ENCODE results near the gene EFEMP1. TPM values are rescaled to one million over a fixed set of nuclear protein-coding genes. Genes with fewer than 3 reads are reported as not detected.

Gene EFEMP1
- total and polyA plus RNA-seq, 9 of the 15 experiments (the other 6 are each of a cell fraction or from before 2014, with no cell fraction given) = 0.05 to 6.2 (median 0.22) TPM

DNA sequence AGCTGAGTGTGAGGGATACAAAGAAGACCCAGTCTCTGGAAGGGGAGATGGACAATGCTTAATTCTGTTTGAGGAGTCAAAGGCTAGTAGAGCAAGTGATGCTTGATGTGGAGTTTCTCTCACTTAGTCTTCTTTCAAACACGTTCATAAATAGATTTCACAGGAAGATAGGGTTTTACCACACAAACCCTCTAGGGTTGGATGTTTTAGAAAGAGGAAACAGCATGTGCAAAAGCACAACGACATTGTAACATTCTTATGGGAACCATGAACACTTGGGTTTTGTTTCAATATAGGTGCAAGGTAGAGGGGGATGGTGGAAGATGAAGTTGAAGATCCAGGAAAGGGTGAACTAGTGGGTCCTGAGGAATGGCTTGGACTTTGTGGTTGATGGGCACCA lies 10.8 kb upstream of the EFEMP1 start:
- H3K9me3 ChIP-seq (replicated peaks; ENCODE audit: control insufficient read depth, insufficient read depth, low read depth, low read length) = no peaks in the 10 kb centered on the region
- no peak overlapping the region for H2AFZ ChIP-seq (ENCODE audit: low read depth, low read length)
- H3K9me1 ChIP-seq (ENCODE audit: control insufficient read depth, insufficient read depth, low read length) = no peaks in the 10 kb centered on the region
- no peaks in the 10 kb centered on the region for H4K20me1 ChIP-seq (replicated peaks; ENCODE audit: control insufficient read depth, insufficient read depth, low read length)
- no peaks in the 10 kb centered on the region for H3K79me2 ChIP-seq (ENCODE audit: control insufficient read depth, insufficient read depth, low read length)
- BruUV-seq (replicated peaks) = no TSS peak
- H3K4me3 ChIP-seq = no peak overlapping the region
- no peak for FAIRE-seq
- intact Hi-C loops (cut with micrococcal nuclease) (no loop called here), in situ Hi-C loops (cut with MboI) (no loop called here)
- CTCF ChIA-PET (ENCODE audit: low intra/inter-chr PET ratio) = no interaction called here
- no peak for DNase-seq (ENCODE audit: extremely low read depth in 1 of 4, low spot score in 3 of 4)
- no peak overlapping the region for H3K4me2 ChIP-seq (ENCODE audit: insufficient read depth, low read length)
- WGBS (ENCODE audit: insufficient coverage, low coverage, missing lambda C conversion rate) = 0% methylated on average over 2 of the region's 2 CpGs
- no peak for ATAC-seq
- POLR2A ChIA-PET = no interaction called here
- no peak overlapping the region for H3K27ac ChIP-seq (ENCODE audit: extremely low read depth, low read depth, low read length)
- H3K27me3 ChIP-seq (ENCODE audit: control insufficient read depth in 2 of 2, insufficient read depth in 2 of 2, low read length in 2 of 2) = no peaks in the 10 kb centered on the region
- H3K36me3 ChIP-seq (ENCODE audit: control insufficient read depth, insufficient read depth, low read length) = no peaks in the 10 kb centered on the region
- no peaks in the 10 kb centered on the region for H3K4me1 ChIP-seq (replicated peaks in 1 of 2; ENCODE audit: control insufficient read depth in 2 of 2, insufficient read depth in 2 of 2, low read length in 2 of 2)
- H3K9ac ChIP-seq (ENCODE audit: insufficient read depth in 1 of 2, low read depth in 2 of 2, low read length in 2 of 2) = no peak overlapping the region
- no peak for TF ChIP-seq ZNF347 (CRISPR knock-in tag; IDR thresholded peaks at IDR 0.05; ENCODE audit: low read depth)
- TF ChIP-seq POLR2AphosphoS2 (IDR thresholded peaks at IDR 0.05; ENCODE audit: low read length) = no peak
- TF ChIP-seq, protein P1, sequence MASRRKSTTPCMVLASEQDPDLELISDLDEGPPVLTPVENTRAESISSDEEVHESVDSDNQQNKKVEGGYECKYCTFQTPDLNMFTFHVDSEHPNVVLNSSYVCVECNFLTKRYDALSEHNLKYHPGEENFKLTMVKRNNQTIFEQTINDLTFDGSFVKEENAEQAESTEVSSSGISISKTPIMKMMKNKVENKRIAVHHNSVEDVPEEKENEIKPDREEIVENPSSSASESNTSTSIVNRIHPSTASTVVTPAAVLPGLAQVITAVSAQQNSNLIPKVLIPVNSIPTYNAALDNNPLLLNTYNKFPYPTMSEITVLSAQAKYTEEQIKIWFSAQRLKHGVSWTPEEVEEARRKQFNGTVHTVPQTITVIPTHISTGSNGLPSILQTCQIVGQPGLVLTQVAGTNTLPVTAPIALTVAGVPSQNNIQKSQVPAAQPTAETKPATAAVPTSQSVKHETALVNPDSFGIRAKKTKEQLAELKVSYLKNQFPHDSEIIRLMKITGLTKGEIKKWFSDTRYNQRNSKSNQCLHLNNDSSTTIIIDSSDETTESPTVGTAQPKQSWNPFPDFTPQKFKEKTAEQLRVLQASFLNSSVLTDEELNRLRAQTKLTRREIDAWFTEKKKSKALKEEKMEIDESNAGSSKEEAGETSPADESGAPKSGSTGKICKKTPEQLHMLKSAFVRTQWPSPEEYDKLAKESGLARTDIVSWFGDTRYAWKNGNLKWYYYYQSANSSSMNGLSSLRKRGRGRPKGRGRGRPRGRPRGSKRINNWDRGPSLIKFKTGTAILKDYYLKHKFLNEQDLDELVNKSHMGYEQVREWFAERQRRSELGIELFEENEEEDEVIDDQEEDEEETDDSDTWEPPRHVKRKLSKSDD (conservative IDR thresholded peaks at IDR 0.05; ENCODE audit: low read length) = no peak
- no peak for TF ChIP-seq FOXA1 (IDR thresholded peaks at IDR 0.05; ENCODE audit: borderline replicate concordance)
- no peak for TF ChIP-seq DNMT1 (IDR thresholded peaks at IDR 0.05)
- TF ChIP-seq, protein P2, sequence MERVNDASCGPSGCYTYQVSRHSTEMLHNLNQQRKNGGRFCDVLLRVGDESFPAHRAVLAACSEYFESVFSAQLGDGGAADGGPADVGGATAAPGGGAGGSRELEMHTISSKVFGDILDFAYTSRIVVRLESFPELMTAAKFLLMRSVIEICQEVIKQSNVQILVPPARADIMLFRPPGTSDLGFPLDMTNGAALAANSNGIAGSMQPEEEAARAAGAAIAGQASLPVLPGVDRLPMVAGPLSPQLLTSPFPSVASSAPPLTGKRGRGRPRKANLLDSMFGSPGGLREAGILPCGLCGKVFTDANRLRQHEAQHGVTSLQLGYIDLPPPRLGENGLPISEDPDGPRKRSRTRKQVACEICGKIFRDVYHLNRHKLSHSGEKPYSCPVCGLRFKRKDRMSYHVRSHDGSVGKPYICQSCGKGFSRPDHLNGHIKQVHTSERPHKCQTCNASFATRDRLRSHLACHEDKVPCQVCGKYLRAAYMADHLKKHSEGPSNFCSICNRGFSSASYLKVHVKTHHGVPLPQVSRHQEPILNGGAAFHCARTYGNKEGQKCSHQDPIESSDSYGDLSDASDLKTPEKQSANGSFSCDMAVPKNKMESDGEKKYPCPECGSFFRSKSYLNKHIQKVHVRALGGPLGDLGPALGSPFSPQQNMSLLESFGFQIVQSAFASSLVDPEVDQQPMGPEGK (CRISPR knock-in tag; IDR thresholded peaks at IDR 0.05; ENCODE audit: borderline replicate concordance) = no peak
- no peak for TF ChIP-seq NUFIP1 (IDR thresholded peaks at IDR 0.05; ENCODE audit: partially characterized antibody)
- TF ChIP-seq SIX5 (IDR thresholded peaks at IDR 0.05; ENCODE audit: borderline replicate concordance in 1 of 2, insufficient read depth in 1 of 2, low read depth in 1 of 2, low read length in 2 of 2) = no peak
- TF ChIP-seq, protein P3, sequence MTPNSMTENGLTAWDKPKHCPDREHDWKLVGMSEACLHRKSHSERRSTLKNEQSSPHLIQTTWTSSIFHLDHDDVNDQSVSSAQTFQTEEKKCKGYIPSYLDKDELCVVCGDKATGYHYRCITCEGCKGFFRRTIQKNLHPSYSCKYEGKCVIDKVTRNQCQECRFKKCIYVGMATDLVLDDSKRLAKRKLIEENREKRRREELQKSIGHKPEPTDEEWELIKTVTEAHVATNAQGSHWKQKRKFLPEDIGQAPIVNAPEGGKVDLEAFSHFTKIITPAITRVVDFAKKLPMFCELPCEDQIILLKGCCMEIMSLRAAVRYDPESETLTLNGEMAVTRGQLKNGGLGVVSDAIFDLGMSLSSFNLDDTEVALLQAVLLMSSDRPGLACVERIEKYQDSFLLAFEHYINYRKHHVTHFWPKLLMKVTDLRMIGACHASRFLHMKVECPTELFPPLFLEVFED (CRISPR knock-in tag; conservative IDR thresholded peaks at IDR 0.05) = no peak
- no peak for TF ChIP-seq C11orf30 (IDR thresholded peaks at IDR 0.05; ENCODE audit: low read depth)
- TF ChIP-seq ZNF143 (CRISPR knock-in tag; IDR thresholded peaks at IDR 0.05) = no peak

Measured in K562 (cell line).